GM12801 (cell line): ENCODE measurements around the gene EPHB3.

Experiments
- TF ChIP-seq, protein P1 (sequence below): IDR thresholded peaks from one replicate; pipeline ENCODE4 v1.5.1; 2011; ENCODE audit warnings: control low read depth; ENCODE audit not compliant: insufficient read length; ENCODE audit errors: extremely low read depth

EPHB3 gene

DNA sequence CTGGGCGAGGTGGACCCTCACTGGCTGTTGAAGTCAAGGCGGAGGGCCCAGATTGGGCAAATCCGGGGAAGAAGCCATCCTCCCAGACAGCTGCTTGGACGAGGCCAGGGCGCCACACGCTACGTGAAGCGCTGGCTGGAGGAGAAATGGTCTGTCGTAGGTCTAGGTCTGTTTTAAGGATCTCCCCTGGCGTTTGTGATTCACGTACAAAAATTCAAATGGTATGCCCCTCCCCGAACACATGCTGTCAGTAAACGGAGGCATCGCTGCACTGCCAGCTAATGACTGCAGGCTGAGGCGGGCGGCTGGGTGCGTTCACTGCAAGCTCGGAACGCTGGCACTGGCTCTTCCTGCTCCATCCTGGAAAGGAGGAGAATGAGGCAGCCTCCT lies 69.9 kb downstream of the EPHB3 start:
- TF ChIP-seq, protein P1, sequence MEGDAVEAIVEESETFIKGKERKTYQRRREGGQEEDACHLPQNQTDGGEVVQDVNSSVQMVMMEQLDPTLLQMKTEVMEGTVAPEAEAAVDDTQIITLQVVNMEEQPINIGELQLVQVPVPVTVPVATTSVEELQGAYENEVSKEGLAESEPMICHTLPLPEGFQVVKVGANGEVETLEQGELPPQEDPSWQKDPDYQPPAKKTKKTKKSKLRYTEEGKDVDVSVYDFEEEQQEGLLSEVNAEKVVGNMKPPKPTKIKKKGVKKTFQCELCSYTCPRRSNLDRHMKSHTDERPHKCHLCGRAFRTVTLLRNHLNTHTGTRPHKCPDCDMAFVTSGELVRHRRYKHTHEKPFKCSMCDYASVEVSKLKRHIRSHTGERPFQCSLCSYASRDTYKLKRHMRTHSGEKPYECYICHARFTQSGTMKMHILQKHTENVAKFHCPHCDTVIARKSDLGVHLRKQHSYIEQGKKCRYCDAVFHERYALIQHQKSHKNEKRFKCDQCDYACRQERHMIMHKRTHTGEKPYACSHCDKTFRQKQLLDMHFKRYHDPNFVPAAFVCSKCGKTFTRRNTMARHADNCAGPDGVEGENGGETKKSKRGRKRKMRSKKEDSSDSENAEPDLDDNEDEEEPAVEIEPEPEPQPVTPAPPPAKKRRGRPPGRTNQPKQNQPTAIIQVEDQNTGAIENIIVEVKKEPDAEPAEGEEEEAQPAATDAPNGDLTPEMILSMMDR: no peak
